Activated T-cell treated with anti-CD3 and anti-CD28 coated beads, Interleukin-2, amount 50 U/mL, for 24 hours (primary cell): Measurements from ENCODE around the gene CD83.

Experiments used
- DNase-seq: peaks from one replicate; pipeline ENCODE4 v3.0.0-alpha.2; 2020
- H3K27ac Mint-ChIP-seq: 2 replicates; pipeline ENCODE4 v1.8.0; 2020; ENCODE audit warnings: mild to moderate bottlenecking, mixed read lengths
- H3K27me3 Mint-ChIP-seq: 2 replicates; pipeline ENCODE4 v1.8.0; 2020; ENCODE audit warnings: mixed read lengths
- H3K36me3 Mint-ChIP-seq: 2 replicates; pipeline ENCODE4 v1.8.0; 2020; ENCODE audit warnings: low read depth, mixed read lengths
- H3K4me1 Mint-ChIP-seq: 2 replicates; pipeline ENCODE4 v1.8.0; 2020; ENCODE audit warnings: low read depth, mixed read lengths
- H3K4me3 Mint-ChIP-seq: 2 replicates; pipeline ENCODE4 v1.8.0; 2020; ENCODE audit warnings: mild to moderate bottlenecking, moderate library complexity, mixed read lengths
- H3K9me3 Mint-ChIP-seq: 2 replicates; pipeline ENCODE4 v1.8.0; 2020; ENCODE audit warnings: mixed read lengths

Gene CD83

DNA sequence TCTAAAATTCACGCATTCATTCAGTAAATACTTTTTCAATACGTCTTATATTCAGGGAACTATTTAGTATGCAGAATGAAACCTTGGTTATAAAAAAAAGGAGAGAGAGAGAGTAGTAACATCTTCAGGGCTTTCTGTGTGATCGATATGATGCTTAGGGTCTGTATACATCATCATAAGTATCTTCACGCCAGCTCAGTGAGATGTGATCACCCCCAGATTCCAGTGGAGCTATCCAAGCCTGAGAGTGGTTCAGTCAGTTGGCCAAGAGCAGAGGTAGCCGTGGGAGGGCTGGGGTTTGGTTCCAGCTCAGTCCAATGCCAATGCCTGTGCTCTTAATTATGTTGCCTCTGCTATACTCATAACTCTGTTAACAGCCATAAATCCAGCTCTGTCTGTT is 8.6 kb downstream of the CD83 start:
- Mint-ChIP-seq H3K4me1 (peaks cover 64% of the 10 kb centered on the region), H3K27ac (no peak overlapping the region), H3K27me3 (no peaks in the 10 kb centered on the region), H3K4me3 (no peak overlapping the region), H3K9me3 (no peaks in the 10 kb centered on the region), H3K36me3 (peaks cover 99% of the 10 kb centered on the region)
- DNase-seq, result no peak

DNA sequence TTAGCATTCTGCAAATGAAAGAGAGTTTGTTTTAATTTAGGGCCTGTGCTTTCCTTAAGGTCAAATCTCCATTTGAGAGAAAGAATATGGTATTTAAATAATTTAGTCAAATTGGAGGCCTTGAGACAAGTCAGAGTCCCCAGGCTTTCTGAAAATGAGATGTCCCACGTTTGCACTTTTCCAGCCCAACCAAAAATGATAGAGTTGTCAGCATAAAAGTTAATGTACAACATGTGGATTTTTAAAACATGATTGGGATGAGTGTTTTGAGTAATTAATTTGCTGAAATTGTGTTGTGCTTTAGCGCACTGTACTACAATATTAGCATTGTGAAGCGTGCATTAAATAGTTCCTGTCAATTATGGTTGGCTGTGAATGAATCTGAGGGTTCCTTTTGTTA is 10.0 kb downstream of the CD83 start:
- no peaks in the 10 kb centered on the region for H3K9me3 Mint-ChIP-seq

DNA sequence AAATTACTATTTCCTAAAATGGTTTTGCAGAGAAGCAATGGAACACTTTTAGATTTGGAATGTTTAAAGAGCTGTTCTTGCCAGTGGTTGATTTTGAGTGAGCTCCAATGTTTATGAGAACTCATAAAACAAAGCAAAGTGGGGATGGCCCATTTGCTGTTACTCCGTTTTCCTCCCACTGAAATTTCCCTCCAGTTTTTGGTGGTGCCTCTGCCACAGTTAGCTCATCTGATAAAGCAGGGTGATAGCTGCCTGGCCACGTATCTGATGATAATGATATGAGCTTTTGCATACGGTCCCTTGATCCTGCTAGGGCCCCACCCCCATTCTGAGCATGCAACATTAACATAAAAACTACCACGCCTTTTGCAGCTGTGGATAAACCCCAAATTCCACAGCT is 10.4 kb downstream of the CD83 start:
- Mint-ChIP-seq H3K27me3 (no peaks in the 10 kb centered on the region), H3K36me3 (peaks cover 99% of the 10 kb centered on the region), H3K4me1 (peaks cover 50% of the 10 kb centered on the region)

More for the DNA sequence above, 10.0 kb downstream of the CD83 start:
- H3K27ac Mint-ChIP-seq, result no peak overlapping the region
- peaks cover 99% of the 10 kb centered on the region for H3K36me3 Mint-ChIP-seq
- H3K4me3 Mint-ChIP-seq, result no peak overlapping the region
- H3K27me3 Mint-ChIP-seq, result no peaks in the 10 kb centered on the region
- DNase-seq, result no peak
- H3K4me1 Mint-ChIP-seq, result peaks cover 52% of the 10 kb centered on the region

DNA sequence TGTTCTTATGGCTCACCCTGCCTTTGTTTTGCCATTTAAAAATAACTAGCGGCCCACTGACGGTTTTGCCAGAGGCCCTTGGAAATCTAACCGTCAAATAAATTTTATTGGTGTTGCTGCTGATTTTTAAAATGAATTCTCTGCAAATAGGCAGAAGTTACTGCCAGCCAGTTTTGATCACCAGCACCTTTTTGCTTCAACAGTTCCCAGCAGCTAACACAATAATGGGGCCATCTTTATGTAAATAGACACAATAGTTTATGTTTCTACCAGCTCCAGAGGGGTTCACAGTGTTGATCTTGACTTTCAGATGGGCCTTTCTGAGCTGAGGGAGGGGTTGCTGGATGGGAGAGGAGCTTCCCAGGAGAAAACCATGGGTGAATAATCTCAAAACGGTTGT is 11.2 kb downstream of the CD83 start:
- Mint-ChIP-seq H3K4me1 (peaks cover 45% of the 10 kb centered on the region), H3K27ac (no peak overlapping the region), H3K4me3 (no peak overlapping the region), H3K9me3 (no peaks in the 10 kb centered on the region), H3K27me3 (no peaks in the 10 kb centered on the region), H3K36me3 (peaks cover 99% of the 10 kb centered on the region)
- no peak for DNase-seq

More for the DNA sequence above, 10.4 kb downstream of the CD83 start:
- H3K27ac Mint-ChIP-seq, result no peak overlapping the region
- H3K9me3 Mint-ChIP-seq, result no peaks in the 10 kb centered on the region
- no peak for DNase-seq
- no peak overlapping the region for H3K4me3 Mint-ChIP-seq

DNA sequence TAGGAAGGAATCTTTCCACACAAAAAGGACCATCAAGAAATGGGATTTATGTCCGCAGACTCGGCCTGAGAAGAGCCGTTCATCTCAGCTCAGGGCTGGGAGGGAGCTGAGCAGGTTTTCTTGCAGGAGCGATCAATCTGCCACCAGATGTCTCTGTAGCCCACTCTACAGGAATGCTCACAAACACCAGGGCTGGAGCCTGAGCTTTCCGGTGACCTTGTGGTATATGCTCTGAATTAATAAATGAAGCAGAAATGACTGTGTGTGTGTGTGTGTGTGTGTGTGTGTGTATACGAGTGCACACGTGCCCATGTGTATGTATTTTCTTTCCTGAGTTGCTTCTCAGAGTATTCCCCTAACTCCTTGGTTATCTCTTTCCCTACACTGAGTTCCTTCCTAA is 12.0 kb downstream of the CD83 start:
- Mint-ChIP-seq H3K4me3 (no peak overlapping the region), H3K27ac (no peak overlapping the region)

DNA sequence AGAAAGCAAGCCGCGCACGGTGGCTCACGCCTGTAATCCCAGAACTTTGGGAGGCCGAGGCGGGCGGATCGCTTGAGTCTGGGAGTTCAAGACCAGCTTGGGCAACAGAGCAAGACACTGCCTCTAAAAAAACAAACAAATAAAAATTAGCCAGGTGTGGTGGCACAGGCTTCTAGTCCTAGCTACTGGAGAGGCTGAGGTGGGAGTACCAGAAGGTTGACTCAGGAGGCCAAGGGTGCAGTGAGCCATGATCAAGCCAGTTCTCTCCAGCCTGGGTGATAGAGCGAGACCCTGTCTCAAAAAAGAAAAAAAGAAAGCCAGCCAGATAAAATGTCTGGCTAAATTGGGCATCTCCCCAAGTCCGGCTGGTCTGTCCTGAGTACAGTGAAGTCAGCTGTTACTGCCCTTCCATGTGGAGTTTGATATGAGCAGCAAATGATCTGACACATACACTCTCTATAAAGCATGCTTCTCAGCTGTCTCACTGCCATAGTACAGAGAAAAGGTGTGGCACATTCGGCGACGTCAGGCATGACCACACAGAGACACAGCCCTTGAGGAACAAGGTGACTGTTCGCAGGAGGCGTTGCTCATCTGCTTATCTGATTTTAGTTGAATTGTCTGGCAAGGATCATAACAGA is 13.0 kb downstream of the CD83 start:
- Mint-ChIP-seq H3K4me3 (no peak overlapping the region), H3K27ac (no peak overlapping the region), H3K9me3 (no peaks in the 10 kb centered on the region), H3K4me1 (peaks cover 33% of the 10 kb centered on the region), H3K36me3 (peaks cover 99% of the 10 kb centered on the region), H3K27me3 (no peaks in the 10 kb centered on the region)
- no peak for DNase-seq

More for the DNA sequence above, 12.0 kb downstream of the CD83 start:
- H3K9me3 Mint-ChIP-seq, result no peaks in the 10 kb centered on the region
- DNase-seq, result no peak
- H3K27me3 Mint-ChIP-seq, result no peaks in the 10 kb centered on the region
- H3K4me1 Mint-ChIP-seq, result peaks cover 41% of the 10 kb centered on the region
- H3K36me3 Mint-ChIP-seq, result peaks cover 99% of the 10 kb centered on the region

DNA sequence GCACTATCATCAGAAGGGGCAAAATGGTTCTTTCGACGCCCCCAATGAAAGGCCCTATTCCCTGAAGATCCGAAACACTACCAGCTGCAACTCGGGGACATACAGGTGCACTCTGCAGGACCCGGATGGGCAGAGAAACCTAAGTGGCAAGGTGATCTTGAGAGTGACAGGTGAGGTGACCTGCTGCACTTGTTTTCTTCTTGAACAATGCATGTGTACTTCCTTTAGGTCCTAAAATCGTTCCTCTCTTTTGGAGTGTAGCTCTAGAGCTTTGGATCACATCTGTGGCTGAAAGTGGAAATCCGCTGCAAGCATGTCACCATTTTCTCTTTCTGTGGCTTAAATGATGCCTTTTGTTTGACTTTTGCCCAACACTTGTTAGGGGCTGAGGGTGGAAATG is 14.0 kb downstream of the CD83 start:
- Mint-ChIP-seq H3K9me3 (no peaks in the 10 kb centered on the region), H3K4me3 (no peak overlapping the region), H3K4me1 (peaks cover 25% of the 10 kb centered on the region), H3K36me3 (peaks cover 98% of the 10 kb centered on the region), H3K27ac (no peak overlapping the region), H3K27me3 (no peaks in the 10 kb centered on the region)
- DNase-seq, result no peak

DNA sequence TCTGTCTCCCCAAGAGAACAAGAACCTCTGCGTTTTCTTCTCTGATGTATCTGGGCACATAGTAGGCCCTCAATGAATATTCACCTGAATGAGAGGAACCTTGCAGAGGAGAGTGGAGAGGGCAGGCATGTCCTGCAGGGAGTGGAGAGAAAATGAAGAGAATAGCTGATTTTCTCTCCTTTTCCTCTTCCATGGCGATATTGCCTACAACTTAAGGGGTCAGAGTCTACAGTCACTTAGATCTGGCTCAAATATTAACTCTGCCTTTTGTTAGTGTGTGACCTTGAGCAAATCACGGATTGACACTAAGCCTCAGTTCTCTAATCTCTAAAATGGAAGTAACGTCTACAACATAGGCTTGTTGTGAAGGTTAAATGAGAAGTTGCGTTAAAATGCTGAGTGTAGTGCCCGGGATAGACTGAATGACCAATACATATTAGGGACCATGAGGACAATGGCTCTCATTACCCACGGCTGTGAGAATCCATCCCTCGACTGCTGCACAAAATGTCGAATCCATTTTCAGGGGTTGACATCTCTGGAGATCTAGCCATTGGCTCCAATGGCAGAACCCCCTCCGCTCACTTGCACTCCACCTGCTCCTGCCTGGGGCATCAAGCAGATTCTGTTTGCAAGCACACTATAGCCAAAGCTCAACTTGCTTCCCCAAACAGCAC is 14.8 kb downstream of the CD83 start:
- Mint-ChIP-seq H3K36me3 (peaks cover 92% of the 10 kb centered on the region), H3K27me3 (no peaks in the 10 kb centered on the region), H3K27ac (no peak overlapping the region), H3K4me1 (peaks cover 24% of the 10 kb centered on the region), H3K9me3 (no peaks in the 10 kb centered on the region), H3K4me3 (no peak overlapping the region)
- no peak for DNase-seq

DNA sequence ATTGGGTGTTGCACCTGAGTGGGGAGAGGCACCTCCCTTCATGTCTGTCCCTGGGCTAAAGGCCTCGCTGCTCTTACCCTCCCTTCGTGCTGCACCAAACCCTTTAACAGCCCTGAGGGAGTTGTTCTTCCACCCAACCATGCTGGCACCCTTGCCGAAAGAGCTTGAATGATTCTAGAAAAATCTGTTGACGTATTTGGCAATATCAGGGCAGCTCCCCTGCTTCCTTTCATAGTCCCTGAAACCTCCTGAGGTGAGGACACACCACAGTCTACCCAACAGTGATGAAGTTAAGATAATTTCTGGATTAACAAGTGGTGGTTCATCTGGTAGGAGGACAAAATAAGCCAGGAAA is 15.3 kb downstream of the CD83 start:
- Mint-ChIP-seq H3K27ac (no peak overlapping the region), H3K36me3 (peaks cover 87% of the 10 kb centered on the region), H3K4me1 (peaks cover 19% of the 10 kb centered on the region), H3K27me3 (no peaks in the 10 kb centered on the region), H3K4me3 (no peak overlapping the region), H3K9me3 (no peaks in the 10 kb centered on the region)
- no peak for DNase-seq

DNA sequence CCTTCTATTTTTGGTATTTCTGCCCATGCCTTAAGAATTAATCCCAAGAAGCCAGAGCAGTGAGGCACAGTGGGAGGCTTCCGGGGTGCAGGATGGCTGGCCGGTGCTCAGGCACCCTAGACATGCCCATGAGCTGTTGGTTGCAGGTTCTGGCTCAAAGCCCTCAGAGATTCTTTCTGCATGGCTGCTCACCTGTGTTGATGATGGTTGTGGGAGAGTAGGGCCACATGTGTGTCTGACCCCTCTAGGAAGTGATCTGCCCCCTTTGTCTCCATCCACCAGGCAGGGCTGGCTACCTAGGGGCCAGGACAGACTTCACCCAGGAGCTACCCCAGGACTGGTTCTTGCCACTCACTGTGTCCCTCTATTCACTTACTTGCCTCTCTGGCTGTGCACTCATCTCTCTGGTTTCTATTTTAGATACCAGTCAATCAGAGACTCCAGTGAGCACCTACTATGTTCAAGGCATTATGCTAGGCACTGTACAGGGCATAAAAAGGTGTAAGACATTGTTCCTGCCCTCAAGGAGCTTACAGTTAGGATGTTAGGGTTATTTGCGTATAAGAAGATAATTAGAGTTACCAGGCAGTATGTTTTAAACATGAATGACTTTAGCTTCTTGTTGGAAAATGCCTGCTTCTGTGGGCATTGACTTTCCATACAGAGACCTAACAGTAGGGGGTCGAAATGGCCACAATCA is 16.8 kb downstream of the CD83 start:
- DNase-seq, result no peak
- H3K4me3 Mint-ChIP-seq, result no peak overlapping the region
- peaks cover 5% of the 10 kb centered on the region for H3K4me1 Mint-ChIP-seq

DNA sequence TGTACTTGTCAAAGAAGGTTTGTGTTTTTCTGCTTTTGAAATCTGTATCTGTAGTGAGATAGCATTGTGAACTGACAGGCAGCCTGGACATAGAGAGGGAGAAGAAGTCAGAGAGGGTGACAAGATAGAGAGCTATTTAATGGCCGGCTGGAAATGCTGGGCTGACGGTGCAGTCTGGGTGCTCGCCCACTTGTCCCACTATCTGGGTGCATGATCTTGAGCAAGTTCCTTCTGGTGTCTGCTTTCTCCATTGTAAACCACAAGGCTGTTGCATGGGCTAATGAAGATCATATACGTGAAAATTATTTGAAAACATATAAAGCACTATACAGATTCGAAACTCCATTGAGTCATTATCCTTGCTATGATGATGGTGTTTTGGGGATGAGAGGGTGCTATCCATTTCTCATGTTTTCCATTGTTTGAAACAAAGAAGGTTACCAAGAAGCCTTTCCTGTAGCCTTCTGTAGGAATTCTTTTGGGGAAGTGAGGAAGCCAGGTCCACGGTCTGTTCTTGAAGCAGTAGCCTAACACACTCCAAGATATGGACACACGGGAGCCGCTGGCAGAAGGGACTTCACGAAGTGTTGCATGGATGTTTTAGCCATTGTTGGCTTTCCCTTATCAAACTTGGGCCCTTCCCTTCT is 18.4 kb downstream of the CD83 start:
- no peak overlapping the region for H3K27ac Mint-ChIP-seq
- H3K27me3 Mint-ChIP-seq, result no peaks in the 10 kb centered on the region
- H3K4me3 Mint-ChIP-seq, result no peak overlapping the region
- H3K36me3 Mint-ChIP-seq, result peaks cover 56% of the 10 kb centered on the region
- no peaks in the 10 kb centered on the region for H3K4me1 Mint-ChIP-seq
- DNase-seq, result no peak
- H3K9me3 Mint-ChIP-seq, result no peaks in the 10 kb centered on the region

More for the DNA sequence above, 16.8 kb downstream of the CD83 start:
- Mint-ChIP-seq H3K27me3 (no peaks in the 10 kb centered on the region), H3K9me3 (no peaks in the 10 kb centered on the region), H3K36me3 (peaks cover 72% of the 10 kb centered on the region), H3K27ac (no peak overlapping the region)

DNA sequence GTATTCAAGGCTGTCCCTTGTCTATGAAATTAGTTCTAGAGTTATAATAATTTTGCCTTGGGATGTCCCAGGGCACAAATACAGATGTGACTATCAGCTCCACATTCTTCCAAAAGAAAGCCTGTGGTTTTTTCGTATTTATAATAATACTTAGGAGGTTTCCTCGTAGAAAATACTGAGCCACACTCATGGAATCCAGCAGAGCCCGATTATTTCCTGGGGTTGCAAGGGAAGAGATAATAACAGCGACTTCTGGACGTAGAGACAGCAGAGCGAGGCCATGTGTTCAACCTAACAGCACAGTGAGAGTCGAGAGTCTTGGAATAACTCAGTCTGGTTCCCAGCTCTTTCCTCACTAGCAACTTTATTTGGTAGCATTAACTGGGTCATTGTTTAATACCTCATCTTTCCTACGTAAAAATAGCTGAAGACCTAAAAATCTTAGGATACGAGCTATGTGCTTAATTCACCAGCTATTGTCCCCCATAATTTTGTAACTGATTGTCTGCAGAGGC is 21.2 kb downstream of the CD83 start:
- Mint-ChIP-seq H3K4me1 (no peaks in the 10 kb centered on the region), H3K36me3 (peaks cover 28% of the 10 kb centered on the region), H3K27ac (no peak overlapping the region), H3K4me3 (no peak overlapping the region), H3K9me3 (no peaks in the 10 kb centered on the region), H3K27me3 (no peaks in the 10 kb centered on the region)
- no peak for DNase-seq

DNA sequence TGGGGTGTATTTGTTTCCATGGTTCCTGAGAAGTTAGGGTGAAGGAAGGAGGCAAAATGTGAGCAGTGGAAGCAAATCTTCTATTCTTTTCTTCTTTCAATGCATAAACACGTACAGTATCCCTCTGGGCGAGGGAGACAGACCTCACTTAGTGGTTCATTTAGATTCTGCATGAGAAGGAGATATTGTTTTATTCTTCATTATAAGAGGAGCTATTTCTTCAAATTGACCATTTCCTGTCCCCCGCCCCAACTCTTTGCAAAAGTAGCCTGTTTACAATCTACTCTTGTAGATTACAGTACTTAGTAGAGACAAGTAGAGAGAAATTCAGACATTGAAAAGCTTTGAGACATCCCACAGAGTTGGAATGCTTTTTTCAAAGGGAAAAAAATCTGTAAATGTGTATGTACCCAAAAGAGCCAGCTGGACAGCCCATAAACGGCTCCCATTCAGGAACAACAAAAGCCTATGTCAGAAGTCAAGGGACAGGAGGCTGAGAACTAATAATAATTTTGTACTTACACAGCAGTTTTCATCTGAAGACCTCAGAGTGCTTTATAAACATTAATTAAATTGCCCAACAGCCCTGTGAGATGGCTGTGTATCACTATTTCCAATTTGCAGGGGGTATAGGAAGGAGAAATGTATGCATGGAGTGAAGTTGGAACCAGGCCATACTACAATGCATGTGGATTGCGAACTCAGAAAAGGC is 23.9 kb downstream of the CD83 start:
- Mint-ChIP-seq H3K27me3 (no peaks in the 10 kb centered on the region), H3K4me1 (peaks cover 5% of the 10 kb centered on the region), H3K36me3 (peaks cover under 1% of the 10 kb centered on the region), H3K27ac (no peak overlapping the region), H3K9me3 (no peaks in the 10 kb centered on the region), H3K4me3 (no peak overlapping the region)
- no peak for DNase-seq

DNA sequence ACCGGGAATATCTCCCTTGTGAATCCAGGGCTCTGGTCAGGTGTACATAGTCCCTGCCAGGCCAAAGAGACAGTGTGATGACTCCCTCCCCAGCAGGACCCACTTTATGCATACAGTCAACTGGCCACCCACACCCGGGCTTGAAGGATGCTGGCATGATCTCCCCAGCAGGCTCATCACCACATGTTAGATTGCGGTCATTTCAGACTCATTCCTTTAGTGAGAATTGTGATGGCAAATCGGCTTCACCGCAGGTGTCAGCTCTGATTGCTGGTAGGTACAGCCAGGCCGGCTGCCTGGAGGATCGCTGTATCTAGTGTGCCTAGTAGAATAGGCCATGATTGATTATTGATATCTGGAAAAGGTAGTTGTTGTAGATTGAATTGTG is 24.5 kb downstream of the CD83 start:
- no peaks in the 10 kb centered on the region for H3K27me3 Mint-ChIP-seq
- DNase-seq, result no peak
- no peak overlapping the region for H3K4me3 Mint-ChIP-seq
- no peak overlapping the region for H3K27ac Mint-ChIP-seq
- peaks cover 5% of the 10 kb centered on the region for H3K4me1 Mint-ChIP-seq
- no peaks in the 10 kb centered on the region for H3K36me3 Mint-ChIP-seq
- H3K9me3 Mint-ChIP-seq, result no peaks in the 10 kb centered on the region
